ENCODE data around the gene CFAP52. TPM values are rescaled to one million over a fixed set of nuclear protein-coding genes. Genes with fewer than 3 reads are reported as not detected.

The CFAP52 gene
- total RNA-seq, 1 experiment from 2014 or later, result not detected

DNA sequence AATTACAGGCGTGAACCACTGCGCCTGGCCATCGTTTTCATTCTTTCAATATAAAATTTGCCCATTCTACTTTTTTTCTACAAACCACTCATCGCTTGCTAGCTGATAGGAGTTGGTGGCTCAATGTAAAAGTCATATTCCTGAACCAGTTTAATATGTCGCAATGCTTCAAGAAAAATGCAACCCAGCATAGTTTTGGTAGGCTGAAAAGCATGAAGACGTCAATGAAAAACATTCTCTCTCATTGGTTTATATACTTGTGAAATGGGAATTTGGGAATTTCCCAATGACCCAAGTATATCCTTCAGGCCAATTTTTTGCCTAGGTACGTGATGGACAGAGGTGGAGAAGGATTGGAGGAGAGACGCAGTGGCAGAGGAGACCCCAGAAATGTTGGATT is 95.8 kb downstream of the CFAP52 start:
- Histone ChIP-seq H3K27me3 (ENCODE audit: insufficient read depth, low read length) (no peaks in the 10 kb centered on the region), H3K79me2 (ENCODE audit: insufficient read depth, low read length) (no peaks in the 10 kb centered on the region), H3K4me2 (ENCODE audit: low read length) (no peak overlapping the region), H3K9me3 (ENCODE audit: control insufficient read depth in 1 of 2, insufficient read depth in 1 of 2, low read depth in 1 of 2, low read length in 2 of 2) (no peaks in the 10 kb centered on the region), H3K27ac (ENCODE audit: low read depth, low read length) (no peak overlapping the region), H4K20me1 (ENCODE audit: insufficient read depth) (no peaks in the 10 kb centered on the region), H3K4me3 (replicated peaks in 1 of 2; ENCODE audit: low read depth in 1 of 2, low read length in 2 of 2) (no peak overlapping the region), H3K4me1 (ENCODE audit: control insufficient read depth in 1 of 2, insufficient read depth in 2 of 2, low read length in 2 of 2) (peaks cover 6 to 22% of the 10 kb centered on the region in 2 experiments), H3K9ac (ENCODE audit: low read length) (no peak overlapping the region), H3K36me3 (ENCODE audit: control insufficient read depth in 1 of 2, insufficient read depth in 2 of 2, low read length in 2 of 2) (no peaks in the 10 kb centered on the region; a peak in 1 of 4 replicates), H3K9me2 (ENCODE audit: insufficient read depth) (no peaks in the 10 kb centered on the region), H2AFZ (ENCODE audit: low read depth, low read length, poor library complexity, severe bottlenecking) (no peak overlapping the region)
- intact Hi-C loops (cut with micrococcal nuclease), result no loop called here
- DNase-seq (ENCODE audit: low read depth, low spot score) (no peak), ATAC-seq (no peak)
- ChIA-PET POLR2A (no interaction called here), RAD21 (ENCODE audit: low non-redundant PET in 1 of 2, low total read pairs in 2 of 2, uncharacterized antibody in 2 of 2, unreplicated experiment in 2 of 2) (no interaction called here), CTCF (no interaction called here)
- no TSS peak for BruUV-seq (replicated peaks)
- TF ChIP-seq ELF1 (IDR thresholded peaks at IDR 0.05; ENCODE audit: borderline replicate concordance, low read depth) (no peak), EZH2phosphoT487 (IDR thresholded peaks at IDR 0.05; ENCODE audit: borderline replicate concordance) (no peak), SP1 (IDR thresholded peaks at IDR 0.05; ENCODE audit: low read depth) (no peak), ZNF274 (IDR thresholded peaks at IDR 0.05; ENCODE audit: low read depth, low read length) (no peak), JUND (IDR thresholded peaks at IDR 0.05) (no peak), CTCF (IDR thresholded peaks at IDR 0.05 in 2 of 3, conservative IDR thresholded peaks at IDR 0.05 in 1 of 3; ENCODE audit: borderline replicate concordance in 1 of 3, insufficient read depth in 1 of 3, low read depth in 2 of 3, low read length in 2 of 3) (no peak), RAD21 (IDR thresholded peaks at IDR 0.05; ENCODE audit: low read depth) (no peak), EZH2 (IDR thresholded peaks at IDR 0.05) (no peak), SRF (IDR thresholded peaks at IDR 0.05; ENCODE audit: low read depth) (no peak), POLR2A (IDR thresholded peaks at IDR 0.05; ENCODE audit: borderline replicate concordance, extremely low read depth, insufficient read depth, insufficient read length) (no peak)

GRCh38 chr17:9672691-9673090 is 96.2 kb downstream of the CFAP52 start:
- Histone ChIP-seq H3K9me3 (ENCODE audit: control insufficient read depth in 1 of 2, insufficient read depth in 1 of 2, low read depth in 1 of 2, low read length in 2 of 2) (no peaks in the 10 kb centered on the region), H3K27me3 (ENCODE audit: insufficient read depth, low read length) (no peaks in the 10 kb centered on the region), H3K4me1 (ENCODE audit: control insufficient read depth in 1 of 2, insufficient read depth in 2 of 2, low read length in 2 of 2) (peaks cover 11 to 26% of the 10 kb centered on the region in 2 experiments), H2AFZ (ENCODE audit: low read depth, low read length, poor library complexity, severe bottlenecking) (no peak overlapping the region), H3K36me3 (ENCODE audit: control insufficient read depth in 1 of 2, insufficient read depth in 2 of 2, low read length in 2 of 2) (no peaks in the 10 kb centered on the region; a peak in 1 of 4 replicates), H3K4me3 (replicated peaks in 1 of 2; ENCODE audit: low read depth in 1 of 2, low read length in 2 of 2) (no peak overlapping the region), H3K4me2 (ENCODE audit: low read length) (no peak overlapping the region), H3K79me2 (ENCODE audit: insufficient read depth, low read length) (no peaks in the 10 kb centered on the region), H3K9ac (ENCODE audit: low read length) (no peak overlapping the region), H4K20me1 (ENCODE audit: insufficient read depth) (no peaks in the 10 kb centered on the region), H3K27ac (ENCODE audit: low read depth, low read length) (no peak overlapping the region), H3K9me2 (ENCODE audit: insufficient read depth) (no peaks in the 10 kb centered on the region)
- ATAC-seq (no peak), DNase-seq (ENCODE audit: low read depth, low spot score) (no peak)
- RAD21 ChIA-PET (ENCODE audit: low non-redundant PET in 1 of 2, low total read pairs in 2 of 2, uncharacterized antibody in 2 of 2, unreplicated experiment in 2 of 2), result no interaction called here
- POLR2A ChIA-PET, result no interaction called here
- TF ChIP-seq ATF3 (IDR thresholded peaks at IDR 0.05) (no peak), ZFX (IDR thresholded peaks at IDR 0.05) (no peak)
- TF ChIP-seq, protein P1, sequence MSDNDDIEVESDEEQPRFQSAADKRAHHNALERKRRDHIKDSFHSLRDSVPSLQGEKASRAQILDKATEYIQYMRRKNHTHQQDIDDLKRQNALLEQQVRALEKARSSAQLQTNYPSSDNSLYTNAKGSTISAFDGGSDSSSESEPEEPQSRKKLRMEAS (IDR thresholded peaks at IDR 0.05), result no peak
- intact Hi-C loops (cut with micrococcal nuclease), result no loop called here
- no TSS peak for BruUV-seq (replicated peaks)
- CTCF ChIA-PET, result no interaction called here
